ENCODE results near the gene GRK1.

The GRK1 gene

DNA sequence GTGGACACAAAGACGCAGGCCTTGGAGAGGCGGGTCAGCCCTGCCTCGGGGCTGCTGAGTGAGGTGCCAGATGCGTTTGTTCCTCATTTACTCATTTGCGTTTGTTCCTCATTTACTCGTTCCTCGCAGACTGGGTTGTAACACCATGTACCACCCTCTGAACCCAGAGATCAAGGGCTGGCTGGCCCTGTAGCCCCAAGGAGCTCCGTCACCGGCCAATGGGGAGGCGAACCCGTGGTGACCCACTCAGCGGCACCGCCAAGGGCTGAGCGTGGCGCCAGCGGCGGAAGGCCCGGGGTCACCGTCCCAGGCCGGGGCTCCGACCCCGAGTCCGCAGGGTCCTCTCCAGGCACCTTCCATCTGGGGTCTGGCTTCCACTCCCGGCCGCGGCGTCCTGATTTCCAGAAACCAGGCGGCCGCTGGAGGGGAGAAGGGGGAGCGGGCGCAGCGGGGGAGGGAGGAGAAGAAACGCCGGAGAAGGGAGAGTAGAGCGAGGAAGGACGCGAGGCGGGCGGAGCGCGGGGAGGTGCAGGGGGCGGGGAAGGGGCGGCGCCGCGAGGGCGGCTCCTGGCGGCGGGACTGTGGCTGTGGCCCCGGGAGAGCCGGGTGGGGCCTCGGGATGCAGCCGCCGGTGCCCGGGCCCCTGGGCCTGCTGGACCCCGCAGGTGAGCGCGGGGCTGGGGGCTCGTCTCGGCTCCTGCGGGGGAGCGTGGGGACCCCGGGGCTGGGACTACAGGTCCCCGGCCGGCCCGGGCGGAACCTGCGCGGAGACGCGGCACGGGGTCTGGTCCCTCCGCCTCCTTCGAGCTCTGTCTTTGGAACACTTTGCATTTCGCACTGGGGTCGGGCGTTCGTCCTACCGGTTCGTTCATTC, 91.9 kb downstream of the GRK1 start, which contains the start of gene TMEM255B:
TSS of gene TMEM255B (plus strand) at position 576 of the 874 bp plus-strand sequence. CDS start at position 620, 44 bp downstream.
- peak; percentile 43 to 80 (median 43) for DNase-seq (ENCODE audit: low read depth in 3 of 3)

DNA sequence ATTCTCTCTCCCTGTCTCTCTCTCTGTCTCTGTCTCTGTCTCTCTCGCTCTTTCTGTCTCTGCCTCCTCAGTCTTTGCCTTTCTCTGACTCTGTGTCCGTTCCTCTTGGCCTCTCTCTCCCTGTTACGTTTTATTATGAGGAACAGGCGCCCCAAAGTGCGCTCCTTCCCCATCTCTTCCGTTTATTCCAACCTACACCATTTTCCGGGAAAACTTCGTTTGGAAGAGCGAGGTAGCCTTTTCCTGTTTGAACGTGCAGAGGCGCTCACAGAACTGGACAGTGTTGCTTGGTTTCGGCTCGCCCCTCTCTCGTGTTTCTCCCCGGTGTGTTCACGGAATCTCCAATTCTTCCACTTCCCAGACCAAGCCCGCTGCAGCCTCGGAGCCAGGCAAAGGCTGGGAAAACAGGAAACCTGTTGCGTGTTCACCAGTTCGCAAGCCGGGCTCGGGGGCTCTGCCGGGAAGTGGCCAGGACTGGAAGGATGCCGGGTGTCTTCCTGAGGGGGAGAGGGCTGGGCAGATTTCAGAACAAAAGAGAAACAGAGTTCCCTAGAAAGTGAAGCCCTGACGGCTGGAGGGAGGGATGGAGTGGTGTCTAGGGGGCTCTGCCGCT, 92.6 kb downstream of the GRK1 start:
- DNase-seq (ENCODE audit: low read depth in 3 of 3): no peak

GRCh38 chr13:113761136-113761535, 94.1 kb downstream of the GRK1 start:
- DNase-seq (ENCODE audit: low read depth in 3 of 3): no peak

GRCh38 chr13:113762075-113762474, 95.1 kb downstream of the GRK1 start:
- DNase-seq (ENCODE audit: low read depth in 3 of 3): no peak

- no peak for DNase-seq (ENCODE audit: low read depth in 3 of 3)
Observed at GRCh38 chr13:113762538-113762937, 95.5 kb downstream of the GRK1 start.

- DNase-seq (ENCODE audit: low read depth in 3 of 3): no peak
Observed at GRCh38 chr13:113763254-113763653, 96.2 kb downstream of the GRK1 start.

- DNase-seq (ENCODE audit: low read depth in 3 of 3): no peak
Observed at GRCh38 chr13:113763961-113764792, 97.2 kb downstream of the GRK1 start.

DNA sequence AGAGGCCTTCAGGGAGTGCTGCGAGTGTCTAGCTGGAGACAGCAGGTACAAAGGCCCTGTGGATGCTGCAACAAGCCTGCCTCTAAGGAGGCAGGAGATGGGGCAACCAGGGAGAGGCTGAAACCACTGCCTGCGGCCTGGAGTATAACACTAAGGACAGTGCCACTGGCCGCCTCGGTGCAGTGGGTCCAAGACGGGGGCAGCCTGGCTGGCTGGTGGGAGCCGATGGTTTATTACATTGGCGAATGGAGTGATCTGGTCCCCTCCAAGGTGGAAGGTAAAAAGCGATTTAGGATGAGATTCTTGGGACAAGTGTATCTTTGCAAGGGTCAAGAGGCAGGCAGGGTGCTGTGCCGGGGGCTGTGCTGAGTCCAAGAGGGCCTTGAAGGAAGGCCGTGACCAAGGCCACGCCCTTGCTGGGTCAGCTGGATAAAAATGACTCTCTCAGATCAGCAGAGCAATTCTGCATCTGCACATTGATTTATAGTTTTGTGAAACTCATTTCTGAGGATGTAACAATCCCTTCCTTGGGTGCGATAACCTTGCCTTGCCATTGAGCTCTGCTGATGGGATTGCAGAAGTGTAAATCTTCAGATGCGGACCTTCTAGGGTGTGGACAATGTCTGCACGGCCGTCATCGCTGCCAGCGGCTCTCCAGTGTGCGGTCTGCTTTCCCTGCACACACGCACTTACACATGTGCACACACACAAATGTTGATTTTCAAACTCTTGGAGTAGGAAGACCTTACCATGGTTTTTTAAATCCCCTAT, 98.0 kb downstream of the GRK1 start:
- no peak for DNase-seq (ENCODE audit: low read depth in 3 of 3)

GRCh38 chr13:113765564-113765910, 98.5 kb downstream of the GRK1 start:
- no peak for DNase-seq (ENCODE audit: low read depth in 3 of 3)

DNA sequence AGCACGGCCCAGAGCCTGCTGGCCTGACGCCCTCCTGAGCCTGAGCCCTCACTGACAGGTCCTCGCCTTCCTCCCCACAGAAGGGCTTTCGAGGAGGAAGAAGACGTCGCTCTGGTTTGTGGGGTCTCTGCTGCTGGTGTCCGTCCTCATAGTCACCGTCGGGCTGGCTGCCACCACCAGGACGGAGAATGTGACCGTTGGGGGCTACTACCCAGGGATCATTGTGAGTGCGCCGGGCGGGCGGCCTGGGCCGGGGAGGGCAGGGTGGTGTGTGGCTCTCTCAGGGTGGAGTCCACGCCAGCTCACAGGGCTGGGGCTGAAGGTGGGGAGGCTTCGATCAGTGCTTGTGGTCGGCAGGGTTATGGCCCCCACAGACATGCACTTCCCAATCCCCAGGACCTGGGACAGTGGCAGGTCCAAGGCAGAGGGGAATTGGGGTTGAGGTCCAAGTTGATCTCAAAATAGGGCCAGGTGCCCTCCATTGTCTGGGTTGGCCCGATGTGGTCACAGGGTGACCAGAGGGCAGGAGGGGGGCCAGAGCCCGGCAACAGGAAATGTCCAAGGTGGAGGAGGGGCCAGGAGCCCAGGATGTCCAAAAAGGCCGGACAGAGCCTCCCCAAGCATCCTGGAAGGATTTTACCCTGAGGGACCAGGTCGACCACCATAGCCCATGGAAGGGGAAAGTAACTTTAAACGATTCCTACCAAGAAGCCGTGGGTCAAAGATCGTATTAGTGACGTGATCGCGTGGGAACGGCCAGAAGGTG, 99.2 kb downstream of the GRK1 start:
- DNase-seq (ENCODE audit: low read depth in 3 of 3): no peak

- DNase-seq (ENCODE audit: low read depth in 3 of 3): no peak
Observed at GRCh38 chr13:113767366-113767765, 100.3 kb downstream of the GRK1 start.

GRCh38 chr13:113768018-113768905, 101.2 kb downstream of the GRK1 start:
- DNase-seq (ENCODE audit: low read depth in 3 of 3): no peak

DNA sequence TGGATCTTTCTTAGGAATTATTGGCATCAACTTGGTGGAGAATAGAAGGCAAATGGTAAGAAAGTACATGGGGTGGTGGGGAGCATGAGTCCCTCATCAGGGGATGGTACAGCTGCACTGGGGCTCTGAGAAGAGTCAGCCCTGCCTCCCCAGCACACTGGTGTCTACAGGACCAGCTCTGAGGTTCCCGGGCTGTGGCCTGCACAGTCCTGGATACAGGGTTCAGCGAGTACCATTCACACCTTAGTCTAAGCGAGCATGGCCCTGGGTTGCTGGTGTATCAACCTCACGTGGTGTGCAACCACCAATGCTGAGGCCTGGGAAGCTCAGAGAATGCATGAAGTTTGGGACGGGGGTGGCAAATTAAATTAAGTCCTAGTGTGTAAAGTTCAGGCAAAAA, 102.1 kb downstream of the GRK1 start:
- no peak for DNase-seq (ENCODE audit: low read depth in 3 of 3)

- DNase-seq (ENCODE audit: low read depth in 3 of 3): no peak
Observed at GRCh38 chr13:113769881-113770280, 102.9 kb downstream of the GRK1 start.

- no peak for DNase-seq (ENCODE audit: low read depth in 3 of 3)
Observed at GRCh38 chr13:113770441-113770840, 103.4 kb downstream of the GRK1 start.

GRCh38 chr13:113770937-113771336, 103.9 kb downstream of the GRK1 start:
- no peak for DNase-seq (ENCODE audit: low read depth in 3 of 3)

DNA sequence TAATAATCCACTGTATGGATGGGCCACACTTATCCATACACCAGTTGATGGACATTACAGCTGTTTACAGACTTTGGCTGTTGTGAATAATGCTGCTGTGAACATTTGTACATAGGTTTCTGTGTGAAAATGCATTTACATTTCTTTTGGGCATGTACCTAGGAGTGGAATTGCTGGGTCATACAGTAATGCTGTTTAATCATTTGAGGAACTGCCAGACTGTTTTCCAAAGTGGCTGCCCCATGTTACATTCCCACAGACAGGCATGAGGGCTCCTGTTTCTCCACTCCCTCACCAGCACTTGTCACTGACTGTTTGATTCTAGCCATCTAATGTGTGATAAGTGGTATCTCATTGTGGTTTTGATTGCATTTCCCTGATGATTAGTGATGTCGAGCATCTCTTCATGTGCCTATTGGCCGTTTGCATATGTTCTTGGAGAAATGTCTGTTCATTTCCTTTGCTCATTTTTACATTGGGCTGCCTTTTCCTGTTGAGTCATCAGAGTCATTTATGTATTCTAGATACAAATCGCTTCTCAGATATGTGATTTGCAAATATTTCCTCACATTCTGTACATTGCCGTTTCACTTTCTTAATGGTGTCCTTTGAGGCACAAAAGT, 104.8 kb downstream of the GRK1 start:
- no peak for DNase-seq (ENCODE audit: low read depth in 3 of 3)

DNA sequence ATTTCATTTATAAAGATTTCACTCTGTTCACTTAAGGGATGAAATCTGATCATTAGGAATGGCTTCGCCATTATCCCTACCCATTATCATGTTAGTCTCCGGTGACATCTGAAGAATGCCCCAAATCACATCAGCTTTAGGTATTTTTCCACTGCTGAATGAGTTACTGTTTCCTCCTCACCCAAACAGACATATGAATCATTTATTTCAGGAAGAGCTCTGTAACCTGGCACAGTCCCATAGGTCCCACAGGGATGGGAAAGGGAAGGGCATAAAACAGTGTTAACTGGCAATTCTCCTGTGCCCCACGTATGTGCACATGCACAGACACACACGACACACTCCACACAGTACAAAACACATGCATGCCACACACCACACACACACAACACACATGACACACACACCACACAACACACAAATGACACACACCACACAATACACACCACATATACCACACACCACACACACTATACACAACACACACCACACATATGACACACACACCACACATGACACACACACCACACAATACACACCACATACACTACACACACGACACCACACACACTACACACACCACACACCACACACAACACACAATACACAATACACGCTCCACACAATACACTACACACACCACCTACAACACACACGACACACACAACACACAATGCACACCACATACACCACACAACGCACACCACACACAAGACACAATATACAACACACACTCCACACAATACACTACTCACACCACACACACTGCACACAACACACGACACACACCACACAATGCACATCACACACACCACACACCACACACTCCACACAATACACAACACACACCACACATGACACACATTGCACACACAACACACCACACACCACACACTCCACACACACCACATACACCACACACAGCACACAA, 107.4 kb downstream of the GRK1 start:
- DNase-seq (ENCODE audit: low read depth in 3 of 3): no peak

Data from stimulated activated CD4-positive, alpha-beta T cell treated with anti-CD3 and anti-CD28 coated beads, TNF-alpha, amount 100 ng/mL, for 48 hours (primary cell).